Activated naive CD8-positive, alpha-beta T cell treated with anti-CD3 and anti-CD28 coated beads for 36 hours (primary cell): ENCODE data around the gene LUZP2. TPM values are rescaled to one million over a fixed set of nuclear protein-coding genes. Genes with fewer than 3 reads are reported as not detected.

Source experiments
- DNase-seq: peaks from one replicate; pipeline ENCODE4 v3.0.0; 2021
- H3K27ac Mint-ChIP-seq: one replicate; pipeline ENCODE4 v1.8.0; 2022; ENCODE audit warnings: mild to moderate bottlenecking, moderate library complexity, mixed read lengths
- H3K27me3 Mint-ChIP-seq: one replicate; pipeline ENCODE4 v1.8.0; 2022; ENCODE audit warnings: mild to moderate bottlenecking, mixed read lengths
- H3K36me3 Mint-ChIP-seq: one replicate; pipeline ENCODE4 v1.8.0; 2021; ENCODE audit warnings: mild to moderate bottlenecking, mixed read lengths
- H3K4me1 Mint-ChIP-seq: one replicate; pipeline ENCODE4 v1.8.0; 2021; ENCODE audit warnings: mixed read lengths
- H3K4me3 Mint-ChIP-seq: one replicate; pipeline ENCODE4 v1.8.0; 2022; ENCODE audit warnings: mild to moderate bottlenecking, moderate library complexity, mixed read lengths
- H3K9me3 Mint-ChIP-seq: one replicate; pipeline ENCODE4 v1.8.0; 2022; ENCODE audit warnings: mixed read lengths
- total RNA-seq, 2 experiments: library from RNA; stranded (reverse); gene quantifications; one replicate each; pipeline ENCODE4 v1.2.3, GENCODE V29; 2021

The LUZP2 gene
- total RNA-seq: not detected

GRCh38 chr11:24496736-24497725 lies at the start of gene LUZP2:
Gene LUZP2, plus strand, starts transcription at chr11:24497053.
- Mint-ChIP-seq H3K36me3 (no peaks in the 10 kb centered on the region), H3K27me3 (peaks cover 24% of the 10 kb centered on the region), H3K9me3 (peaks cover 2% of the 10 kb centered on the region), H3K27ac (no peak within 1 kb of the TSS), H3K4me1 (no peaks in the 10 kb centered on the region), H3K4me3 (no peak within 1 kb of the TSS)
- no peak for DNase-seq

DNA sequence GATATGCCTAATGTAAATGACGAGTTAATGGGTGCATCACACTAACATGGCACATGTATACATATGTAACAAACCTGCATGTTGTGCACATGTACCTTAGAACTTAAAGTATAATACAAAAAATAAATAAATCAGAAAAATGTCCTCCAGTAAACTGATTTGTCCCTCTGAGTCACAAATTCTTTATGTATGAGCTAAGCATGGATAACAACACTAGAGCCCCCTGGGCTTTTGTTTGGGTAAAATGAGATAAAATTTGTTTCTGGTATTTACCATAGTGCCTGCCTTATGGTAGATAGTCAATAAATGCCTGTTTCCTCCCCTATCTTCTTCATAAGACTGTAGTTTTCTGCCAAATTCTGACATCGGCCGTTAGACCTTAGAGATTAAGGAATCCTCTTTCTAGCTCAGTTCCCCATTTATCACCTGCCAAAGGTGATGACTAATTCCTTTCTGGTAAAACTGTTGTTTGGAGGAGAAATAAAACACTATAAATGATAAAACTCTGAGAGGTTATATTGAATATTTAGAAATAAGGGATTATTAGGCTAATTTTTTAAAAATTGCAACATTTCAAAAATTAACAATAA lies 43.6 kb upstream of the LUZP2 start:
- H3K4me3 Mint-ChIP-seq: no peak overlapping the region
- no peak for DNase-seq
- no peaks in the 10 kb centered on the region for H3K4me1 Mint-ChIP-seq
- no peaks in the 10 kb centered on the region for H3K27me3 Mint-ChIP-seq
- no peaks in the 10 kb centered on the region for H3K36me3 Mint-ChIP-seq
- H3K27ac Mint-ChIP-seq: no peak overlapping the region
- H3K9me3 Mint-ChIP-seq: peaks cover 1% of the 10 kb centered on the region

DNA sequence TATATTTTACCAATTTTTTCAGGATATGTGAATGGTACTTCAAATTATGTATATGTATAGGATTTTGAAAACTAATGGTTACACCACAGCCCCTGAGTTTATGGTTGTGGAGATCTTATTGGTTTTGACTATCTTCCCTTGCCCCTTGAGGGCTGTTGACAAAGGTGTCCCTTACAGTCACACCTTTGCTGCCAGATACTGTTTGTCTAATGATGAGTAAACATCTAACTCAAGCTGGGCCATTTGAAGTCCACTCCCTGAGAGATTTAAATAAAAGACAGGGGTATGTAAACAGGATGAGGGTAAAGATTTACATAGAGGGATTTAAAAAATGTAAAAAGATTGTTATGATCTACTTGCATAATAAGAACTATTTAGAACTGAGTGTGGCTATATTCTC lies 38.9 kb upstream of the LUZP2 start:
- DNase-seq: no peak
- Mint-ChIP-seq H3K27me3 (no peaks in the 10 kb centered on the region), H3K4me1 (no peaks in the 10 kb centered on the region)

GRCh38 chr11:24470431-24470830 lies 26.4 kb upstream of the LUZP2 start:
- Mint-ChIP-seq H3K36me3 (no peaks in the 10 kb centered on the region), H3K9me3 (peaks cover 8% of the 10 kb centered on the region), H3K27me3 (no peaks in the 10 kb centered on the region), H3K27ac (no peak overlapping the region), H3K4me3 (no peak overlapping the region), H3K4me1 (no peaks in the 10 kb centered on the region)
- no peak for DNase-seq

More for the DNA sequence above, 38.9 kb upstream of the LUZP2 start:
- Mint-ChIP-seq H3K36me3 (no peaks in the 10 kb centered on the region), H3K27ac (no peak overlapping the region), H3K4me3 (no peak overlapping the region), H3K9me3 (no peaks in the 10 kb centered on the region)

DNA sequence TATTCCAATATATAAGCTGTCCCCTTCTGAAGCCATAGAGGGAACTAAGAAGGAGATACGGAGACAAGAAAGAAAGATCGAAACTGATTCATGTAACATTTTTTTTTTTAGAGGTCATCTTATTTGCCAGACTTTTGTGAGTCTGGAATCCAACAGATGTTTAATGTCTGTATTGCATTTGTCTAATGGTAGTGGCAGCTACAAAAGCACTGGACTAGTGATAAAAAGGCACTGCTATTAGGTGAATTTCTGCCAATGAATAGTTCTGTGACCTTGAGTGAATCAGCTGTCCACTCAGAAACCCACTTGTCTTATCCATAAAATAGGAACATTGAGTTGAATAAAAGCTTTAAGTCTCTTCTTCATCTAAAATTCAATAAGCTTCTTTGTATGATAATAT lies 25.8 kb upstream of the LUZP2 start:
- DNase-seq: no peak
- Mint-ChIP-seq H3K4me1 (no peaks in the 10 kb centered on the region), H3K27ac (no peak overlapping the region), H3K9me3 (peaks cover 8% of the 10 kb centered on the region), H3K36me3 (no peaks in the 10 kb centered on the region), H3K4me3 (no peak overlapping the region), H3K27me3 (no peaks in the 10 kb centered on the region)

GRCh38 chr11:24478718-24479117 lies 18.1 kb upstream of the LUZP2 start:
- no peaks in the 10 kb centered on the region for H3K27me3 Mint-ChIP-seq
- no peak overlapping the region for H3K4me3 Mint-ChIP-seq
- no peak for DNase-seq
- H3K9me3 Mint-ChIP-seq: peaks cover 9% of the 10 kb centered on the region
- no peaks in the 10 kb centered on the region for H3K36me3 Mint-ChIP-seq
- no peaks in the 10 kb centered on the region for H3K4me1 Mint-ChIP-seq
- no peak overlapping the region for H3K27ac Mint-ChIP-seq

DNA sequence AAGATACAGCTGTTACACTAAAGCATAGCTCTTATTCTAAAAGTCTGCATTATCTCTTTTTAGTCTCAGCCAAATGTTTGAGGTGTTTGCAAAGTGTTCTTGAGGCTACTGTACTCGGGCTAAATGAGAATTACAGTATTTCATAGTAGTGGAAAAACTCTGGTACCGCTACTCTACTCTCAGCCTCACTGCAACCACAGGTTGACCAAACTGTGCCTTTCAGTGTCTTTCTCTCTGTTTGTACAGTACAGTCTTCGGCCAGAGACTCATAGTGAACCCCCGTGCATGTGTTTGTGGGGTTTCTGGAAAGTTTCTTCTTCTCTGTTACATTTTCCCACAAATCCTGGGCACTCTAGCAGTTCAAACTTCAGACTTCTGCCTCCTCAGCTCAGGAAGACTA lies 7.4 kb upstream of the LUZP2 start:
- no peak for DNase-seq
- Mint-ChIP-seq H3K27ac (no peak overlapping the region), H3K9me3 (peaks cover 5% of the 10 kb centered on the region), H3K36me3 (no peaks in the 10 kb centered on the region), H3K4me1 (no peaks in the 10 kb centered on the region), H3K4me3 (no peak overlapping the region), H3K27me3 (no peaks in the 10 kb centered on the region)

DNA sequence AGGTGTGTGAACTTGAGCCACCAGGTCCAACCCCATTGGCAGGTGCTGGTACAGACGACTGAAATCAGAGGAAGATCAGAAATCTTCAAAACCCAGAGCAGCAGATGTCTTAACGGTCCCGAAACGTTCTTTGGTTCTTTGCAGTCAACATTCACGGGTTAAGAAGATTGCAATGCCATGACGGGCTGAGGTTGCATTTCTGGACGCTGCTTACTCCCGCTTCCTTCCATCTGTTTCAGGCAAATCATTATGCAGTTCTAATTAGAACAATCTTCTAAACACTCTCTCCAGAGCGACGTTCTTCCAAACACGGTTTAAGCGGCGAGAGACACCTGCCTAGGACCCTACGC lies 492 bp upstream of the LUZP2 start:
- H3K27me3 Mint-ChIP-seq: peaks cover 24% of the 10 kb centered on the region
- H3K9me3 Mint-ChIP-seq: peaks cover 2% of the 10 kb centered on the region
- no peak overlapping the region for H3K4me3 Mint-ChIP-seq
- no peak for DNase-seq
- no peak overlapping the region for H3K27ac Mint-ChIP-seq
- no peaks in the 10 kb centered on the region for H3K36me3 Mint-ChIP-seq
- H3K4me1 Mint-ChIP-seq: no peaks in the 10 kb centered on the region

GRCh38 chr11:24497831-24498230 lies 978 bp downstream of the LUZP2 start:
- Mint-ChIP-seq H3K4me3 (no peak overlapping the region), H3K27me3 (peaks cover 24% of the 10 kb centered on the region), H3K4me1 (no peaks in the 10 kb centered on the region), H3K9me3 (peaks cover 2% of the 10 kb centered on the region), H3K27ac (no peak overlapping the region), H3K36me3 (no peaks in the 10 kb centered on the region)
- no peak for DNase-seq

DNA sequence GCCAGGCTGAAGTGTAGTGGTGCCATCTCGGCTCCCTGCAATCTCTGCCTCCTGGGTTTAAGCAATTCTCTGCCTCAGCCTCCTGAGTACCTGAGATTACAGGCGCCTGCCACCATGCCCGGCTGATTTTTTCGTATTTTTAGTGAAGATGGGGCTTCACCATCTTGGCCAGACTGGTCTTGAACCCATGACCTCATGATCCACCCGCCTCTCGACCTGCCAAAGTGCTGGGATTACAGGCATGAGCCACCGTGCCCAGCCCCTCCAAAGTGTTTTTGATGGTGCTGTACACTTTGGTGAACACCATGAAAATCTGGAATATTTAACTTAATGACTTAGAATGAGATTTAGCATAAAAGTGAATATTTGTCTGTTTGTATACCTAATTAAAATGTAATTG lies 5.6 kb downstream of the LUZP2 start:
- Mint-ChIP-seq H3K36me3 (no peaks in the 10 kb centered on the region), H3K9me3 (peaks cover 3% of the 10 kb centered on the region), H3K4me3 (no peak overlapping the region), H3K27me3 (peaks cover 5% of the 10 kb centered on the region), H3K4me1 (no peaks in the 10 kb centered on the region), H3K27ac (no peak overlapping the region)
- no peak for DNase-seq

DNA sequence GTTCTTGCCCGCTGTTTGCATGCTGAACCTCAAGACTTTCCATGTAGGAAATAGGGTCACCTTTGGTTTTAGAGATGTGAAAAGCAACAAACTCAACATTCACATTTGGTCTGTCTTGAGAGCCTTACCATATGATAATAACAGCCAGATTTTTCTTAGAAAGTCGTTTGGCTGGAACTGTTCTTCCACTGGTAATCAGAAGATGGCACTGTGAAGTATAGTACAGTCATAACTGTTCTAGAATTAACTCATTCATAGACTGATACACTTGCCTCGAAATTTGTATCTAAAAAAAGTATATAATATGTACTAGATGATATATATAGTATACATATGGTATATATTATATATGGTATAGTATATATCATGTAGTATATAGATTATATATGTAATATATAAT lies 12.3 kb downstream of the LUZP2 start:
- Mint-ChIP-seq H3K9me3 (peaks cover 3% of the 10 kb centered on the region), H3K27me3 (no peaks in the 10 kb centered on the region), H3K4me3 (no peak overlapping the region), H3K27ac (no peak overlapping the region), H3K4me1 (no peaks in the 10 kb centered on the region), H3K36me3 (no peaks in the 10 kb centered on the region)
- no peak for DNase-seq

- no peaks in the 10 kb centered on the region for H3K36me3 Mint-ChIP-seq
- no peak overlapping the region for H3K27ac Mint-ChIP-seq
- H3K27me3 Mint-ChIP-seq: no peaks in the 10 kb centered on the region
- H3K9me3 Mint-ChIP-seq: peaks cover 2% of the 10 kb centered on the region
- no peak overlapping the region for H3K4me3 Mint-ChIP-seq
- no peaks in the 10 kb centered on the region for H3K4me1 Mint-ChIP-seq
- no peak for DNase-seq
Measured at GRCh38 chr11:24511511-24511910, 14.7 kb downstream of the LUZP2 start.

- H3K9me3 Mint-ChIP-seq: peaks cover 2% of the 10 kb centered on the region
- no peaks in the 10 kb centered on the region for H3K36me3 Mint-ChIP-seq
- DNase-seq: no peak
Measured at GRCh38 chr11:24513479-24514218, 16.8 kb downstream of the LUZP2 start.

DNA sequence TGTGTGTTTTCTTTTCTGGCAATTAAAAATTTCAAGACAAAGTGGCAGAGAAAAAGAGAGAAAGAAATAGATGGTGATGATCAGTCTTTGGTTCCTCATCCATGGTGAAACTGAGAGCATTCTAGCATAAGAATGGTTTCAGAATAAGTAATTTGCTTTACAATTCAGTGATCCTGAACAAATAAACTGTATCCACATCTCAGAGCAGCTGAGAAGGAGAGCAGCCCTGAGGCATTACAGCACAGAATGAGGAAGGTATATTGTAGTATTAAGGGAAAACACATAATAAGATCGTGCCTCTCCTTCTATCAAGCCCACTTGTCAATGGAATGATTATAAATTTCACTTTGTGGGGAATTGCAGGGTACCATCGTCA lies 17.4 kb downstream of the LUZP2 start:
- H3K27me3 Mint-ChIP-seq: no peaks in the 10 kb centered on the region
- H3K36me3 Mint-ChIP-seq: no peaks in the 10 kb centered on the region
- H3K4me1 Mint-ChIP-seq: no peaks in the 10 kb centered on the region
- peaks cover 2% of the 10 kb centered on the region for H3K9me3 Mint-ChIP-seq
- DNase-seq: no peak
- H3K4me3 Mint-ChIP-seq: no peak overlapping the region
- H3K27ac Mint-ChIP-seq: no peak overlapping the region

More at GRCh38 chr11:24513479-24514218, 16.8 kb downstream of the LUZP2 start:
- H3K4me3 Mint-ChIP-seq: no peak overlapping the region
- no peak overlapping the region for H3K27ac Mint-ChIP-seq
- H3K4me1 Mint-ChIP-seq: no peaks in the 10 kb centered on the region
- no peaks in the 10 kb centered on the region for H3K27me3 Mint-ChIP-seq

DNA sequence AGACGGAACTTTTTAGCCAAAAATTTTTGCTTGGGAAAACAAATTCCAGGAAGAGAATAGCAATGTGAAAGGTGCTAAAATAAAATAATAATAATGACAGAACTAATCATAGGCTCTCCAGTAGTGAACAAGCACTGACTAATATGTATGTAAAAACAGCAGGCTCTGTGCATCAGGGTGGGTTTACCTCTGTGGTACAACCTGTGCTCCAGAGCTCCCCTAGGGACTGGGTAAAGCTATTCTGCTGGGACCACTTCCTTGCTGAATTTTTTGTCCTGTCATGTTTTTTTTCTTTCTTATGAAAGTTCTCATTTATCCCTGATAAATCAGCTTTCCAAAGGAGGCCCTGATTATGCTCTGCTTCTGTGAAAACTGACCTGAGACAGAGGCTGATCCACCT lies 18.8 kb downstream of the LUZP2 start:
- Mint-ChIP-seq H3K36me3 (no peaks in the 10 kb centered on the region), H3K27me3 (no peaks in the 10 kb centered on the region), H3K9me3 (peaks cover 2% of the 10 kb centered on the region), H3K27ac (no peak overlapping the region), H3K4me3 (no peak overlapping the region), H3K4me1 (no peaks in the 10 kb centered on the region)
- DNase-seq: no peak
